Activated T-cell treated with anti-CD3 and anti-CD28 coated beads for 48 hours (primary cell): ENCODE data around the gene TRIM17.
A peak's percentile ranks its signal among the peaks of the same experiment; 100 is the strongest.
"Not testable (repeated sequence)": the region's sequence is repeated elsewhere in the genome, so short reads cannot be mapped to it uniquely, and the experiment has no call there.

Experiments used
- DNase-seq: peaks from one replicate; pipeline ENCODE4 v3.0.0-alpha.2; 2020; ENCODE audit warnings: low read depth

Gene TRIM17

GRCh38 chr1:228448372-228448771 is 31.7 kb upstream of the TRIM17 start:
- no peak for DNase-seq

GRCh38 chr1:228446852-228447251 is 30.2 kb upstream of the TRIM17 start:
- no peak for DNase-seq

- DNase-seq = peak; percentile 23
Observed at GRCh38 chr1:228445843-228446650, 29.4 kb upstream of the TRIM17 start.

GRCh38 chr1:228445490-228445842 is 28.8 kb upstream of the TRIM17 start:
- no peak for DNase-seq

- no peak for DNase-seq
Observed at GRCh38 chr1:228443395-228443794, 26.7 kb upstream of the TRIM17 start.

GRCh38 chr1:228440761-228441500 is 24.3 kb upstream of the TRIM17 start:
- no peak for DNase-seq

- DNase-seq = no peak
Observed at GRCh38 chr1:228438266-228438665, 21.6 kb upstream of the TRIM17 start.

- no peak for DNase-seq
Observed at GRCh38 chr1:228437424-228437962, 20.8 kb upstream of the TRIM17 start.

- no peak for DNase-seq
Observed at GRCh38 chr1:228434689-228435088, 18.0 kb upstream of the TRIM17 start.

GRCh38 chr1:228433337-228434053 is 16.8 kb upstream of the TRIM17 start:
- DNase-seq = not testable (repeated sequence)

- no peak for DNase-seq
Observed at GRCh38 chr1:228430243-228430642, 13.6 kb upstream of the TRIM17 start.

- DNase-seq = no peak
Observed at GRCh38 chr1:228429698-228430097, 13.0 kb upstream of the TRIM17 start.

GRCh38 chr1:228429007-228429406 is 12.3 kb upstream of the TRIM17 start:
- no peak for DNase-seq

GRCh38 chr1:228428412-228428811 is 11.8 kb upstream of the TRIM17 start:
- no peak for DNase-seq

- no peak for DNase-seq
Observed at GRCh38 chr1:228426518-228427175, 10.0 kb upstream of the TRIM17 start.

- DNase-seq = no peak
Observed at GRCh38 chr1:228424685-228425660, 8.3 kb upstream of the TRIM17 start.

GRCh38 chr1:228423404-228424053 is 6.9 kb upstream of the TRIM17 start:
- DNase-seq = no peak

GRCh38 chr1:228420968-228421826 is 4.5 kb upstream of the TRIM17 start:
- no peak for DNase-seq

- no peak for DNase-seq
Observed at GRCh38 chr1:228417483-228418203, 982 bp upstream of the TRIM17 start.
